Activated CD4-positive, alpha-beta T cell treated with anti-CD3 and anti-CD28 coated beads, Interleukin-2, amount 10 ng/mL, durations not matched to agents 24 days and 14 days (primary cell): Measurements from ENCODE around the gene LHFPL6. TPM values are rescaled to one million over a fixed set of nuclear protein-coding genes. Genes with fewer than 3 reads are reported as not detected.

Experiments
- DNase-seq: peaks from one replicate; pipeline ENCODE4 v3.0.0; 2022
- H3K27ac Mint-ChIP-seq: one replicate; pipeline ENCODE4 v1.8.0; 2022; ENCODE audit warnings: mild to moderate bottlenecking, mixed read lengths
- H3K27me3 Mint-ChIP-seq: one replicate; pipeline ENCODE4 v1.8.0; 2022; ENCODE audit warnings: mixed read lengths
- H3K36me3 Mint-ChIP-seq: one replicate; pipeline ENCODE4 v1.8.0; 2022; ENCODE audit warnings: low read depth, mild to moderate bottlenecking, mixed read lengths
- H3K4me1 Mint-ChIP-seq: one replicate; pipeline ENCODE4 v1.8.0; 2021; ENCODE audit warnings: mixed read lengths
- H3K4me3 Mint-ChIP-seq: one replicate; pipeline ENCODE4 v1.8.0; 2022; ENCODE audit warnings: mild to moderate bottlenecking, moderate library complexity, mixed read lengths
- H3K9me3 Mint-ChIP-seq: one replicate; pipeline ENCODE4 v1.8.0; 2021; ENCODE audit warnings: mixed read lengths
- intact Hi-C: fragments of 100-400 bp; cut with micrococcal nuclease; formaldehyde crosslinking; loops from one replicate; pipeline ENCODE4 v1.15.1; 2023
- total RNA-seq: library from RNA; stranded (reverse); gene quantifications from 2 replicates; pipeline ENCODE4 v1.2.3, GENCODE V29; 2022

The LHFPL6 gene
- total RNA-seq, 1 donor from 2014 or later = 4.8 TPM

GRCh38 chr13:39397226-39397895 is 205.6 kb downstream of the LHFPL6 start:
- no peaks in the 10 kb centered on the region for H3K27me3 Mint-ChIP-seq
- intact Hi-C loops = no loop called here

GRCh38 chr13:39394796-39395678 is 208.0 kb downstream of the LHFPL6 start:
- Mint-ChIP-seq H3K9me3 (no peaks in the 10 kb centered on the region), H3K4me1 (no peaks in the 10 kb centered on the region), H3K27me3 (no peaks in the 10 kb centered on the region), H3K27ac (no peak overlapping the region), H3K4me3 (no peak overlapping the region), H3K36me3 (no peaks in the 10 kb centered on the region)
- DNase-seq = no peak
- intact Hi-C loops = no loop called here

More at GRCh38 chr13:39397226-39397895, 205.6 kb downstream of the LHFPL6 start:
- Mint-ChIP-seq H3K4me1 (no peaks in the 10 kb centered on the region), H3K9me3 (no peaks in the 10 kb centered on the region), H3K36me3 (no peaks in the 10 kb centered on the region), H3K27ac (no peak overlapping the region), H3K4me3 (no peak overlapping the region)
- no peak for DNase-seq

- DNase-seq = no peak
- Mint-ChIP-seq H3K4me3 (no peak overlapping the region), H3K4me1 (no peaks in the 10 kb centered on the region), H3K27me3 (peaks cover 3% of the 10 kb centered on the region), H3K36me3 (no peaks in the 10 kb centered on the region), H3K9me3 (no peaks in the 10 kb centered on the region), H3K27ac (no peak overlapping the region)
- intact Hi-C loops = no loop called here
Measured at GRCh38 chr13:39391761-39392160, 211.2 kb downstream of the LHFPL6 start.

- Mint-ChIP-seq H3K27ac (no peak overlapping the region), H3K4me3 (no peak overlapping the region), H3K36me3 (no peaks in the 10 kb centered on the region), H3K4me1 (no peaks in the 10 kb centered on the region), H3K27me3 (peaks cover 6% of the 10 kb centered on the region), H3K9me3 (no peaks in the 10 kb centered on the region)
- DNase-seq = no peak
- intact Hi-C loops = no loop called here
Measured at GRCh38 chr13:39389013-39389412, 214.0 kb downstream of the LHFPL6 start.

GRCh38 chr13:39385621-39386231 is 217.3 kb downstream of the LHFPL6 start:
- Mint-ChIP-seq H3K27ac (no peak overlapping the region), H3K4me3 (no peak overlapping the region), H3K9me3 (no peaks in the 10 kb centered on the region), H3K4me1 (no peaks in the 10 kb centered on the region), H3K36me3 (no peaks in the 10 kb centered on the region), H3K27me3 (peaks cover 6% of the 10 kb centered on the region)
- intact Hi-C loops = no loop called here
- DNase-seq = no peak

GRCh38 chr13:39385154-39385553 is 217.8 kb downstream of the LHFPL6 start:
- H3K36me3 Mint-ChIP-seq = no peaks in the 10 kb centered on the region
- H3K4me3 Mint-ChIP-seq = no peak overlapping the region
- H3K27me3 Mint-ChIP-seq = peaks cover 6% of the 10 kb centered on the region
- H3K9me3 Mint-ChIP-seq = no peaks in the 10 kb centered on the region
- H3K4me1 Mint-ChIP-seq = no peaks in the 10 kb centered on the region
- DNase-seq = no peak
- H3K27ac Mint-ChIP-seq = no peak overlapping the region
- intact Hi-C loops = no loop called here

GRCh38 chr13:39381456-39381855 is 221.5 kb downstream of the LHFPL6 start:
- no peak overlapping the region for H3K27ac Mint-ChIP-seq
- H3K9me3 Mint-ChIP-seq = no peaks in the 10 kb centered on the region
- peaks cover 9% of the 10 kb centered on the region for H3K27me3 Mint-ChIP-seq
- no peak overlapping the region for H3K4me3 Mint-ChIP-seq
- intact Hi-C loops = no loop called here
- no peak for DNase-seq
- no peaks in the 10 kb centered on the region for H3K4me1 Mint-ChIP-seq
- no peaks in the 10 kb centered on the region for H3K36me3 Mint-ChIP-seq

GRCh38 chr13:39379667-39380655 is 223.0 kb downstream of the LHFPL6 start:
- H3K9me3 Mint-ChIP-seq = no peaks in the 10 kb centered on the region
- H3K27ac Mint-ChIP-seq = no peak overlapping the region
- H3K27me3 Mint-ChIP-seq = peaks cover 9% of the 10 kb centered on the region
- intact Hi-C loops = no loop called here
- DNase-seq = no peak
- no peaks in the 10 kb centered on the region for H3K4me1 Mint-ChIP-seq
- H3K4me3 Mint-ChIP-seq = no peak overlapping the region
- H3K36me3 Mint-ChIP-seq = no peaks in the 10 kb centered on the region

- intact Hi-C loops = no loop called here
- Mint-ChIP-seq H3K4me3 (no peak overlapping the region), H3K27me3 (peaks cover 6% of the 10 kb centered on the region)
Measured at GRCh38 chr13:39379118-39379517, 223.9 kb downstream of the LHFPL6 start.

GRCh38 chr13:39378306-39378705 is 224.7 kb downstream of the LHFPL6 start:
- Mint-ChIP-seq H3K9me3 (no peaks in the 10 kb centered on the region), H3K4me1 (no peaks in the 10 kb centered on the region), H3K27ac (no peak overlapping the region), H3K27me3 (peaks cover 6% of the 10 kb centered on the region), H3K4me3 (no peak overlapping the region), H3K36me3 (no peaks in the 10 kb centered on the region)
- intact Hi-C loops = no loop called here
- DNase-seq = no peak

More at GRCh38 chr13:39379118-39379517, 223.9 kb downstream of the LHFPL6 start:
- no peak overlapping the region for H3K27ac Mint-ChIP-seq
- H3K4me1 Mint-ChIP-seq = no peaks in the 10 kb centered on the region
- no peak for DNase-seq
- no peaks in the 10 kb centered on the region for H3K9me3 Mint-ChIP-seq
- H3K36me3 Mint-ChIP-seq = no peaks in the 10 kb centered on the region

- Mint-ChIP-seq H3K4me3 (no peak overlapping the region), H3K36me3 (no peaks in the 10 kb centered on the region), H3K4me1 (no peaks in the 10 kb centered on the region), H3K27me3 (peaks cover 6% of the 10 kb centered on the region), H3K9me3 (no peaks in the 10 kb centered on the region), H3K27ac (no peak overlapping the region)
- DNase-seq = no peak
- intact Hi-C loops = no loop called here
Measured at GRCh38 chr13:39377699-39378098, 225.3 kb downstream of the LHFPL6 start.

GRCh38 chr13:39376076-39376475 is 226.9 kb downstream of the LHFPL6 start:
- Mint-ChIP-seq H3K9me3 (no peaks in the 10 kb centered on the region), H3K27me3 (peaks cover 6% of the 10 kb centered on the region), H3K36me3 (no peaks in the 10 kb centered on the region), H3K4me1 (no peaks in the 10 kb centered on the region), H3K4me3 (no peak overlapping the region), H3K27ac (no peak overlapping the region)
- no peak for DNase-seq
- intact Hi-C loops = no loop called here

- Mint-ChIP-seq H3K4me3 (no peak overlapping the region), H3K4me1 (no peaks in the 10 kb centered on the region), H3K36me3 (no peaks in the 10 kb centered on the region), H3K27me3 (peaks cover 6% of the 10 kb centered on the region), H3K27ac (no peak overlapping the region), H3K9me3 (no peaks in the 10 kb centered on the region)
- intact Hi-C loops = no loop called here
- DNase-seq = no peak
Measured at GRCh38 chr13:39375601-39376000, 227.4 kb downstream of the LHFPL6 start.
